Stomach (tissue), 4 donors: ENCODE measurements around the gene UBXN7.

ENCODE experiments used
- CTCF ChIP-seq, 7 experiments: fragments of 450-650 bp in 4 of 7; fragments of 200-600 bp in 3 of 7; sonication (generic) in 3 of 7; IDR thresholded peaks; one replicate each; pipeline ENCODE4 v1.5.1; 2016 to 2019; ENCODE audit warnings: antibody characterized with exemption in 7 of 7, control low read depth in 2 of 7, mild to moderate bottlenecking in 1 of 7
- EP300 ChIP-seq: sonication (generic); formaldehyde crosslinking; IDR thresholded peaks from one replicate; pipeline ENCODE4 v1.6.1; 2017; ENCODE audit warnings: antibody characterized with exemption
- POLR2A ChIP-seq, 4 donors: fragments of 450-650 bp; IDR thresholded peaks; one replicate each; pipeline ENCODE4 v1.6.1; 2016; ENCODE audit warnings: antibody characterized with exemption in 4 of 4, control low read depth in 2 of 4, mild to moderate bottlenecking in 1 of 4, moderate library complexity in 1 of 4
- POLR2AphosphoS5 ChIP-seq, 3 donors: sonication (generic); formaldehyde crosslinking; IDR thresholded peaks; one replicate each; pipeline ENCODE4 v1.6.1; 2016; ENCODE audit warnings: antibody characterized with exemption in 3 of 3

DNA sequence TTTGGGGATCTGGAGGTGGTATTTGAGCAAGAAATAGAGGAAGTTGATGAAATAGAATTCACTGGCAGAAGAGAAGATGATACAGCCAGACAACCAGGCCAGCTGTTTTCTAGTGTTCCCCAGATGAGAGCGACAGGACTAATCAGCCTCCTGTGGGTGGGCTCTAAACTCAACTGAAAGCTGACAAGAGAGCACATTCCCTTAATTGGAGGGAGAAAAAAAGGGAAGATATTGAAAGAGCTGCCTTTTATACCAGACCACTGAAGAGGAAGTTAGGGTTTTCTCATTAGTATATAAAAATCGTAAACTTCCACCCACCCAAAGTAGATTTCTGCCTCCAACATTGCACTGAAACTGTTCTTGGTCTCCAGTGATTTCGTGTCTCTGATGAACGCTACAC, 87.6 kb downstream of the UBXN7 start:
- TF ChIP-seq POLR2AphosphoS5 (IDR thresholded peaks at IDR 0.05) (no peak), CTCF (IDR thresholded peaks at IDR 0.05) (no peak), POLR2A (IDR thresholded peaks at IDR 0.05) (no peak), EP300 (no peak)
